A549 treated with RU486 at 1 μM for 4 hours (cell line): ENCODE results near the gene SFR1. TPM values are rescaled to one million over a fixed set of nuclear protein-coding genes. Genes with fewer than 3 reads are reported as not detected.

Experiments
- total RNA-seq: library from RNA; stranded (reverse); fragments of 200-300 nt; extraction: Qiagen RNA extraction; gene quantifications from 5 replicates; pipeline ENCODE4 v1.2.3, GENCODE V29; 2022; ENCODE audit warnings: low read depth

Gene SFR1
- 9.6 to 19.3 TPM (median 15.9 TPM) in 5 replicates for total RNA-seq

GRCh38 chr10:104121485-104122224, at the start of gene SFR1:
SFR1 (plus strand) TSS chr10:104122171; CDS start chr10:104122184, 13 bp downstream.

DNA sequence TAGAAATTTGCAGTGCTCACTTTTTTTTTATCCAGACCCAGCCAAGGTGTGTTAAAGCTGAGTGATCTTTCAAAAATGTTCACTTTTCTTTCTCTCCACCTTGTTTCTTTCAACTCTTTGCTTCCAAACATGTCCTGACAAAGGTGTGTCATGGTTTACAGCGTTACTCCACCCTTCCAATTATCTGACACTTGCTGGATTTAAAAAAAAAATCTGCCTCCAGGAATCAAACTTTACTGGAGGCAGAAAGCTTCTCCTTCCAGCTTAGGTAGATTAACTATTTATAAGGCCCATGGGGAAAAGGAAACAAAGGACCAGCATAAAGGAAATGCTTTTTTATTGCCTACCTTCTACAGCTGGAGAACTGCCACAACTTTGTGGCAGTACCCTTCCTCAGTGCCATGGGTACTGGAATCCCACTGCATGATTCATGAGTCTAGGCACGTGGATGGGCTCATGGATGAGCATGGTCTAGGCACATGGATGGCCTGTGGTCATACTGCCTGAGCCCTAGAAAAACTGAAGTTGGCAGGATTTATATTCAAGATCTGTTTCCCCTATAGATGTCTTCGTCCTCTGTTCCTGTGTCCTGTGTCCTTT, 36.1 kb upstream of the SFR1 start, which contains the start of gene COL17A1:
TSS of gene COL17A1 (minus strand) at position 80 of the 600 bp plus-strand sequence. CDS start 5,207 bp downstream, outside the sequence.

Other genes with a start within 250 kb of the SFR1 start
- 18.1 to 21.4 TPM (median 18.9 TPM) in 5 replicates for gene STN1, start 204.0 kb upstream of the SFR1 start, total RNA-seq
- 24.4 to 37.3 TPM (median 30.4 TPM) in 5 replicates for gene SLK, start 155.0 kb upstream of the SFR1 start, total RNA-seq
- 2.0 to 2.8 TPM (median 2.3 TPM) in 5 replicates for gene COL17A1, start 36.3 kb upstream of the SFR1 start, total RNA-seq
- 0.07 to 0.24 TPM (median 0.12 TPM) in 5 replicates for gene CFAP43, start 110.2 kb downstream of the SFR1 start, total RNA-seq
- 249 to 294 TPM (median 255 TPM) in 5 replicates for gene GSTO1, start 132.7 kb downstream of the SFR1 start, total RNA-seq
- gene GSTO2, start 147.0 kb downstream of the SFR1 start, total RNA-seq, result 1.7 to 3.7 TPM (median 2.1 TPM) in 5 replicates
- 58.2 to 82.2 TPM (median 72.4 TPM) in 5 replicates for gene ITPRIP, start 216.3 kb downstream of the SFR1 start, total RNA-seq
- 0.05 to 0.30 TPM (median 0.09 TPM) in 4 of 5 replicates, not detected in the other for gene CFAP58, start 231.7 kb downstream of the SFR1 start, total RNA-seq